Measurements from ENCODE around the gene TSTD2.

The TSTD2 gene

GRCh38 chr9:97560154-97560553 lies 73.0 kb downstream of the TSTD2 start:
- DNase-seq (ENCODE audit: low read depth) = no peak
- no peak overlapping the region for H3K4me3 ChIP-seq (ENCODE audit: low read length)
- no peak for TF ChIP-seq CTCF (conservative IDR thresholded peaks at IDR 0.05; ENCODE audit: low read depth, low read length)

GRCh38 chr9:97559111-97559514 lies 74.1 kb downstream of the TSTD2 start:
- no peak overlapping the region for H3K4me3 ChIP-seq (ENCODE audit: low read length)
- peak; percentile 24 for DNase-seq (ENCODE audit: low read depth)
- TF ChIP-seq CTCF (conservative IDR thresholded peaks at IDR 0.05; ENCODE audit: low read depth, low read length) = no peak

GRCh38 chr9:97558701-97559101 lies 74.5 kb downstream of the TSTD2 start:
- DNase-seq (ENCODE audit: low read depth) = no peak
- no peak for TF ChIP-seq CTCF (conservative IDR thresholded peaks at IDR 0.05; ENCODE audit: low read depth, low read length)
- no peak overlapping the region for H3K4me3 ChIP-seq (ENCODE audit: low read length)

- TF ChIP-seq CTCF (conservative IDR thresholded peaks at IDR 0.05; ENCODE audit: low read depth, low read length) = no peak
- no peak overlapping the region for H3K4me3 ChIP-seq (ENCODE audit: low read length)
- DNase-seq (ENCODE audit: low read depth) = no peak
Measured at GRCh38 chr9:97557606-97558095, 75.5 kb downstream of the TSTD2 start.

- no peak for TF ChIP-seq CTCF (conservative IDR thresholded peaks at IDR 0.05; ENCODE audit: low read depth, low read length)
- no peak overlapping the region for H3K4me3 ChIP-seq (ENCODE audit: low read length)
- DNase-seq (ENCODE audit: low read depth) = no peak
Measured at GRCh38 chr9:97556721-97557605, 76.2 kb downstream of the TSTD2 start.

- no peak overlapping the region for H3K4me3 ChIP-seq (ENCODE audit: low read length)
- no peak for TF ChIP-seq CTCF (conservative IDR thresholded peaks at IDR 0.05; ENCODE audit: low read depth, low read length)
- no peak for DNase-seq (ENCODE audit: low read depth)
Measured at GRCh38 chr9:97556036-97556720, 77.0 kb downstream of the TSTD2 start.
